GM21447 (cell line): ENCODE results near the gene NEDD4L.
"Not testable (repeated sequence)": the region's sequence is repeated elsewhere in the genome, so short reads cannot be mapped to it uniquely, and the experiment has no call there.

Source experiments
- ATAC-seq: cut with Tn5 transposase; IDR thresholded peaks from one replicate; pipeline ENCODE4 v1.9.1; 2021; ENCODE audit not compliant: unreplicated experiment

NEDD4L gene

GRCh38 chr18:58282872-58283271, 238.8 kb downstream of the NEDD4L start:
- ATAC-seq = not testable (repeated sequence)

- ATAC-seq = no peak
Observed at GRCh38 chr18:58284699-58285448, 240.8 kb downstream of the NEDD4L start.

- ATAC-seq = no peak
Observed at GRCh38 chr18:58285449-58286130, 241.6 kb downstream of the NEDD4L start.

- no peak for ATAC-seq
Observed at GRCh38 chr18:58286632-58287352, 242.8 kb downstream of the NEDD4L start.

GRCh38 chr18:58287353-58288274, 243.6 kb downstream of the NEDD4L start:
- no peak for ATAC-seq

- no peak for ATAC-seq
Observed at GRCh38 chr18:58288921-58289797, 245.1 kb downstream of the NEDD4L start.

- ATAC-seq = no peak
Observed at GRCh38 chr18:58290116-58290695, 246.2 kb downstream of the NEDD4L start.

GRCh38 chr18:58291131-58291530, 247.1 kb downstream of the NEDD4L start:
- ATAC-seq = no peak

GRCh38 chr18:58292638-58293037, 248.6 kb downstream of the NEDD4L start:
- no peak for ATAC-seq

GRCh38 chr18:58297198-58297597, 253.2 kb downstream of the NEDD4L start:
- ATAC-seq = no peak

GRCh38 chr18:58298251-58299134, 254.5 kb downstream of the NEDD4L start:
- no peak for ATAC-seq

- ATAC-seq = no peak
Observed at GRCh38 chr18:58299135-58299473, 255.1 kb downstream of the NEDD4L start.

GRCh38 chr18:58299936-58300335, 255.9 kb downstream of the NEDD4L start:
- ATAC-seq = no peak

- no peak for ATAC-seq
Observed at GRCh38 chr18:58300867-58301266, 256.8 kb downstream of the NEDD4L start.

GRCh38 chr18:58302811-58303210, 258.8 kb downstream of the NEDD4L start:
- no peak for ATAC-seq

- peak; percentile 81 for ATAC-seq
Observed at GRCh38 chr18:58303363-58303762, 259.3 kb downstream of the NEDD4L start.

- ATAC-seq = no peak
Observed at GRCh38 chr18:58305792-58306191, 261.8 kb downstream of the NEDD4L start.

- ATAC-seq = no peak
Observed at GRCh38 chr18:58307441-58307840, 263.4 kb downstream of the NEDD4L start.

- no peak for ATAC-seq
Observed at GRCh38 chr18:58308463-58308862, 264.4 kb downstream of the NEDD4L start.
